ENCODE results near the gene SH3TC1. TPM values are rescaled to one million over a fixed set of nuclear protein-coding genes. Genes with fewer than 3 reads are reported as not detected.

SH3TC1 gene
- polyA plus RNA-seq, 3 donors, result 36.9 to 85.7 (median 41.9) TPM

DNA sequence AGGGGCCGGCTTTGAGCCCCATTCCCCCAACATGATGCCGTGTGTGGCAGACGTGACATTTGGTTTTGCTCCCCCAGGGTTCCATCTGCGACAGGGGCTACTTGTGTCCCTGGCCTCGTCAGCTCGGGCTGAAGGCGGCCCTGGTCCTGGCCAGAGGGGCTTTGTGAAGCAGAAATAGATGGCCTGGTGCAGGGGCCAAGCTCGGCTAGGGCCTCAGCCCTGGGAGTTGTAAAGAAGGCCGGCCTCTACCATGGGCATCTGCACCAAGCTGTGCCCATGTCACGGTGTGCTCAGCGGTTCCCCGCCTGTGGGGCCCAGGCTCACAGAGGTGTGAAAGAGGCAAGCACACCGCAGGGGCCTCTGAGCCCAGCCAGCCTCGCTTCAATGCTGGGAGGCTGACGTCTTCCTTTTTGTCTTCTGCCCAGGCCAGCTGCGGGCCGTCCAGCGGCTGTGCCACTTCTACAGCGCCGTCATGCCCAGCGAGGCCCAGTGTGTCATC lies 32.5 kb downstream of the SH3TC1 start:
- Histone ChIP-seq H3K79me2 (ENCODE audit: insufficient read depth, low read length) (peaks cover 15% of the 10 kb centered on the region), H3K4me2 (replicated peaks; ENCODE audit: extremely low read depth, low read length, poor library complexity, severe bottlenecking) (no peak overlapping the region), H3K27me3 (ENCODE audit: control insufficient read depth in 2 of 2, insufficient read depth in 2 of 2, low read length in 2 of 2) (no peaks in the 10 kb centered on the region), H3K36me3 (replicated peaks in 1 of 2; ENCODE audit: control insufficient read depth in 1 of 2, insufficient read depth in 2 of 2, low read length in 2 of 2) (peaks cover 80 to 82% of the 10 kb centered on the region in 2 donors), H3K27ac (ENCODE audit: low read depth in 1 of 2, low read length in 2 of 2) (no peak overlapping the region), H4K20me1 (ENCODE audit: insufficient read depth, low read length) (peaks cover 98% of the 10 kb centered on the region), H2AFZ (ENCODE audit: insufficient read depth, low read depth, low read length, poor library complexity, severe bottlenecking) (no peak overlapping the region), H3K9me3 (replicated peaks in 1 of 2; ENCODE audit: control insufficient read depth in 1 of 2, insufficient read depth in 1 of 2, low read length in 2 of 2) (no peaks in the 10 kb centered on the region), H3K9ac (ENCODE audit: insufficient read depth, low read length, poor library complexity, severe bottlenecking) (no peak overlapping the region), H3K4me3 (replicated peaks in 1 of 3; ENCODE audit: low read depth in 2 of 3, low read length in 3 of 3) (no peak overlapping the region), H3K4me1 (ENCODE audit: control insufficient read depth in 1 of 2, insufficient read depth in 2 of 2, low read length in 2 of 2) (peaks cover 23 to 25% of the 10 kb centered on the region in 2 donors)
- Mint-ChIP-seq H3K27ac (peak overlapping the region in 1 of 7 donors; percentile 12), H3K9me3 (peaks cover 0 to 2% (median 0%) of the 10 kb centered on the region in 7 donors), H3K4me1 (peaks cover 28% of the 10 kb centered on the region), H3K36me3 (peaks cover 25 to 29% of the 10 kb centered on the region in 2 donors), H3K27me3 (ENCODE audit: low read depth in 3 of 3) (no peaks in the 10 kb centered on the region), H3K4me3 (no peak overlapping the region)
- TF ChIP-seq, protein P1, sequence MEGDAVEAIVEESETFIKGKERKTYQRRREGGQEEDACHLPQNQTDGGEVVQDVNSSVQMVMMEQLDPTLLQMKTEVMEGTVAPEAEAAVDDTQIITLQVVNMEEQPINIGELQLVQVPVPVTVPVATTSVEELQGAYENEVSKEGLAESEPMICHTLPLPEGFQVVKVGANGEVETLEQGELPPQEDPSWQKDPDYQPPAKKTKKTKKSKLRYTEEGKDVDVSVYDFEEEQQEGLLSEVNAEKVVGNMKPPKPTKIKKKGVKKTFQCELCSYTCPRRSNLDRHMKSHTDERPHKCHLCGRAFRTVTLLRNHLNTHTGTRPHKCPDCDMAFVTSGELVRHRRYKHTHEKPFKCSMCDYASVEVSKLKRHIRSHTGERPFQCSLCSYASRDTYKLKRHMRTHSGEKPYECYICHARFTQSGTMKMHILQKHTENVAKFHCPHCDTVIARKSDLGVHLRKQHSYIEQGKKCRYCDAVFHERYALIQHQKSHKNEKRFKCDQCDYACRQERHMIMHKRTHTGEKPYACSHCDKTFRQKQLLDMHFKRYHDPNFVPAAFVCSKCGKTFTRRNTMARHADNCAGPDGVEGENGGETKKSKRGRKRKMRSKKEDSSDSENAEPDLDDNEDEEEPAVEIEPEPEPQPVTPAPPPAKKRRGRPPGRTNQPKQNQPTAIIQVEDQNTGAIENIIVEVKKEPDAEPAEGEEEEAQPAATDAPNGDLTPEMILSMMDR (IDR thresholded peaks at IDR 0.05), result no peak
- DNase-seq, result no peak
- WGBS (ENCODE audit: insufficient coverage), result 95% methylated on average over 21 of the region's 21 CpGs
- intact Hi-C loops (cut with micrococcal nuclease), result no loop called here

GRCh38 chr4:8232748-8233147 lies 33.7 kb downstream of the SH3TC1 start:
- TF ChIP-seq, protein P1 (IDR thresholded peaks at IDR 0.05), result no peak
- Histone ChIP-seq H3K4me3 (replicated peaks in 1 of 3; ENCODE audit: low read depth in 2 of 3, low read length in 3 of 3) (no peak overlapping the region), H4K20me1 (ENCODE audit: insufficient read depth, low read length) (peaks cover 98% of the 10 kb centered on the region), H3K79me2 (ENCODE audit: insufficient read depth, low read length) (peaks cover 11% of the 10 kb centered on the region), H2AFZ (ENCODE audit: insufficient read depth, low read depth, low read length, poor library complexity, severe bottlenecking) (no peak overlapping the region), H3K4me1 (ENCODE audit: control insufficient read depth in 1 of 2, insufficient read depth in 2 of 2, low read length in 2 of 2) (peaks cover 11 to 14% of the 10 kb centered on the region in 2 donors), H3K27ac (ENCODE audit: low read depth in 1 of 2, low read length in 2 of 2) (no peak overlapping the region), H3K36me3 (replicated peaks in 1 of 2; ENCODE audit: control insufficient read depth in 1 of 2, insufficient read depth in 2 of 2, low read length in 2 of 2) (peaks cover 82% of the 10 kb centered on the region in 2 donors), H3K27me3 (ENCODE audit: control insufficient read depth in 2 of 2, insufficient read depth in 2 of 2, low read length in 2 of 2) (no peaks in the 10 kb centered on the region), H3K4me2 (replicated peaks; ENCODE audit: extremely low read depth, low read length, poor library complexity, severe bottlenecking) (no peak overlapping the region), H3K9me3 (replicated peaks in 1 of 2; ENCODE audit: control insufficient read depth in 1 of 2, insufficient read depth in 1 of 2, low read length in 2 of 2) (no peaks in the 10 kb centered on the region), H3K9ac (ENCODE audit: insufficient read depth, low read length, poor library complexity, severe bottlenecking) (no peak overlapping the region)
- Mint-ChIP-seq H3K27ac (peak overlapping the region in 1 of 7 donors; percentile 32), H3K27me3 (ENCODE audit: low read depth in 3 of 3) (no peaks in the 10 kb centered on the region), H3K4me3 (no peak overlapping the region), H3K9me3 (peaks cover 0 to 2% (median 0%) of the 10 kb centered on the region in 7 donors), H3K4me1 (peaks cover 18% of the 10 kb centered on the region), H3K36me3 (peaks cover 31% of the 10 kb centered on the region in 2 donors)
- no peak for DNase-seq
- intact Hi-C loops (cut with micrococcal nuclease), result no loop called here
- over 99% methylated on average over 11 of the region's 11 CpGs for WGBS (ENCODE audit: insufficient coverage)

Data from CD14-positive monocyte (primary cell).